NCI-H146 (cell line): ENCODE results near the gene CDH13.

Experiments
- DNase-seq: peaks from one replicate; lab custom pipeline; 2025; lab: John Stamatoyannopoulos, UW

Gene CDH13

GRCh38 chr16:83807710-83808572 lies 1181.2 kb downstream of the CDH13 start, which contains the start of gene HSBP1:
HSBP1 (plus strand) TSS chr16:83807978; CDS start chr16:83808077, 99 bp downstream.
- DNase-seq: peak; percentile 86

GRCh38 chr16:83808573-83809014 lies 1181.8 kb downstream of the CDH13 start:
- no peak for DNase-seq

GRCh38 chr16:83809092-83809491 lies 1182.3 kb downstream of the CDH13 start:
- DNase-seq: no peak

GRCh38 chr16:83810901-83811300 lies 1184.1 kb downstream of the CDH13 start:
- DNase-seq: no peak

GRCh38 chr16:83813823-83814658 lies 1187.3 kb downstream of the CDH13 start:
- peak; percentile 90 for DNase-seq

GRCh38 chr16:83814659-83814985 lies 1187.9 kb downstream of the CDH13 start:
- no peak for DNase-seq

GRCh38 chr16:83817022-83817421 lies 1190.3 kb downstream of the CDH13 start:
- no peak for DNase-seq

- DNase-seq: no peak
Observed at GRCh38 chr16:83818276-83818675, 1191.5 kb downstream of the CDH13 start.

- no peak for DNase-seq
Observed at GRCh38 chr16:83819361-83819760, 1192.6 kb downstream of the CDH13 start.

GRCh38 chr16:83826146-83826913 lies 1199.6 kb downstream of the CDH13 start:
- peak; percentile 61 for DNase-seq

GRCh38 chr16:83830091-83830768 lies 1203.5 kb downstream of the CDH13 start:
- DNase-seq: no peak

GRCh38 chr16:83830769-83831455 lies 1204.1 kb downstream of the CDH13 start:
- DNase-seq: no peak

- no peak for DNase-seq
Observed at GRCh38 chr16:83831456-83831987, 1204.8 kb downstream of the CDH13 start.

- no peak for DNase-seq
Observed at GRCh38 chr16:83833921-83834320, 1207.2 kb downstream of the CDH13 start.

- DNase-seq: peak; percentile 63
Observed at GRCh38 chr16:83835586-83836566, 1209.1 kb downstream of the CDH13 start.

GRCh38 chr16:83837566-83837965 lies 1210.8 kb downstream of the CDH13 start:
- DNase-seq: no peak

- no peak for DNase-seq
Observed at GRCh38 chr16:83838151-83838550, 1211.4 kb downstream of the CDH13 start.

- DNase-seq: no peak
Observed at GRCh38 chr16:83839561-83839960, 1212.8 kb downstream of the CDH13 start.

- no peak for DNase-seq
Observed at GRCh38 chr16:83840060-83840617, 1213.4 kb downstream of the CDH13 start.
